Skeletal muscle tissue (tissue), 4 donors: ENCODE results near the gene LARGE1. TPM values are rescaled to one million over a fixed set of nuclear protein-coding genes. Genes with fewer than 3 reads are reported as not detected.
A peak's percentile ranks its signal among the peaks of the same experiment; 100 is the strongest.

Experiments
- H3K27ac ChIP-seq: one replicate; pipeline ENCODE4 v1.7.0; 2013; ENCODE audit warnings: mild to moderate bottlenecking, low read depth, low read length, inconsistent platforms
- H3K27me3 ChIP-seq, 3 donors: one replicate each; pipeline ENCODE4 v1.7.0; 2013; ENCODE audit warnings: low read length in 3 of 3; ENCODE audit not compliant: control insufficient read depth in 3 of 3, insufficient read depth in 3 of 3
- H3K36me3 ChIP-seq, 3 donors: one replicate each; pipeline ENCODE4 v1.7.0; 2013; ENCODE audit warnings: low read length in 3 of 3; ENCODE audit not compliant: control insufficient read depth in 3 of 3, insufficient read depth in 3 of 3
- H3K4me1 ChIP-seq, 3 donors: one replicate each; pipeline ENCODE4 v1.7.0; 2013; ENCODE audit warnings: low read length in 3 of 3, mild to moderate bottlenecking in 3 of 3; ENCODE audit not compliant: control insufficient read depth in 3 of 3, insufficient read depth in 3 of 3
- H3K4me3 ChIP-seq, 3 donors: one replicate each; pipeline ENCODE4 v1.7.0; 2013; ENCODE audit warnings: low read length in 3 of 3
- H3K9ac ChIP-seq, 3 donors: one replicate each; pipeline ENCODE4 v1.7.0; 2013; ENCODE audit warnings: low read length in 3 of 3, mild to moderate bottlenecking in 3 of 3, moderate library complexity in 2 of 3, low read depth in 1 of 3
- H3K9me3 ChIP-seq, 3 donors: one replicate each; pipeline ENCODE4 v1.7.0; 2013; ENCODE audit warnings: low read length in 3 of 3; ENCODE audit not compliant: control insufficient read depth in 3 of 3
- total RNA-seq: library from RNA; depleted of rRNA; stranded (reverse); fragments of >200 nt; gene quantifications from one replicate; pipeline ENCODE4 v1.2.3, GENCODE V29; 2014
- donor health status: Osteomylitis.

LARGE1 gene
- total RNA-seq, 1 donor from 2014 or later: 12.5 TPM

DNA sequence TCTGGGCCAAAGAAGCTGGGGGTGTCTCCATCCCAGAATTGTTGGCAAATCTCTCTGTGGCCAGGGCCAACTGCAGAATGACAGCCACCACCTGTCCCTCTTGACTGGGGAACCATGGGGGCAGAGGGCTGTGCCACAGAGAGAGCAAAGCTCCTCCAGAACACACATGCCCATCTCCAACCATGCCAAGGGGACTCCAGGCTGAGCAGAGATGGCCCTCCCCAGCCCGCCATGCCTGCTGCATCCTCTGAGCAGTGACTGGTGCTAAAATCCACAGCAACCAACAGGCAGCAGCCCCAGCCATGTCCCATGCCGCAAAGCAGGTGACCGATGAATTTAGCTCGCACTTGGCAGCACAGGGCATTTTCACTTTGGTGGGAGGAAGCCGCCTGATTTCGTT is 45.0 kb downstream of the LARGE1 start:
- Histone ChIP-seq H3K27me3 (no peaks in the 10 kb centered on the region), H3K27ac (peak overlapping the region; percentile 91), H3K4me1 (peaks cover 38 to 55% (median 40%) of the 10 kb centered on the region in 3 donors), H3K9me3 (no peaks in the 10 kb centered on the region), H3K9ac (peak overlapping the region; percentile 67 to 88 (median 88)), H3K36me3 (no peaks in the 10 kb centered on the region), H3K4me3 (peak overlapping the region; percentile 57 to 76 (median 69))

DNA sequence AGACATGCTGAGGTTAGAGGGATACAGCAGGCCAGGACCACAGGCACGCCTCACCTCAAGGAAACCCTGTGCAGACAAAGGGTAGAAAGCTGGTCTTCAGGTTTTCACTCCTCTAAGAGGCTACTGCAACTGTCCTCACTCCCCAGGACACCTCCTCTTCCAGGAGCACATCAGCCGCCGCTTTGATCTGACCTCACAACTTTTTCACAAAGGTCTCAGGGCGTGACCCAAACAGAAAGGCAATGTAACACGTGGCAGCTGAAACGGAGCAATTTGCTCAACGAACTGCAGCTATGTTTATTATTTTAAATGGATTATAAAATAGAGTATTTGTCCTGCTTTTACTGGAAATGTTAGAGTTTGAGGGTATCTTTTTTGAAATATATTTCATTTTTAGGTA is 46.1 kb downstream of the LARGE1 start:
- H3K4me1 ChIP-seq: peaks cover 48 to 64% (median 51%) of the 10 kb centered on the region in 3 donors

GRCh38 chr22:33873666-33874065 is 46.6 kb downstream of the LARGE1 start:
- no peaks in the 10 kb centered on the region for H3K27me3 ChIP-seq
- H3K4me3 ChIP-seq: peak overlapping the region in 1 of 3 donors; percentile 29
- no peaks in the 10 kb centered on the region for H3K36me3 ChIP-seq
- no peaks in the 10 kb centered on the region for H3K9me3 ChIP-seq
- H3K27ac ChIP-seq: peak overlapping the region; percentile 91
- H3K4me1 ChIP-seq: peaks cover 52 to 70% (median 56%) of the 10 kb centered on the region in 3 donors
- H3K9ac ChIP-seq: peak overlapping the region; percentile 35 to 80 (median 77)

More for the DNA sequence above, 46.1 kb downstream of the LARGE1 start:
- H3K4me3 ChIP-seq: no peak overlapping the region
- H3K27me3 ChIP-seq: no peaks in the 10 kb centered on the region
- no peaks in the 10 kb centered on the region for H3K36me3 ChIP-seq
- H3K9ac ChIP-seq: peak overlapping the region; percentile 35 to 77 (median 71)
- no peaks in the 10 kb centered on the region for H3K9me3 ChIP-seq
- H3K27ac ChIP-seq: peak overlapping the region; percentile 91

- peak overlapping the region; percentile 91 for H3K27ac ChIP-seq
- no peaks in the 10 kb centered on the region for H3K36me3 ChIP-seq
- peaks cover 52 to 75% (median 61%) of the 10 kb centered on the region in 3 donors for H3K4me1 ChIP-seq
- peak overlapping the region; percentile 29 to 49 (median 46) for H3K4me3 ChIP-seq
- H3K27me3 ChIP-seq: no peaks in the 10 kb centered on the region
- peak overlapping the region; percentile 24 to 80 (median 77) for H3K9ac ChIP-seq
- no peaks in the 10 kb centered on the region for H3K9me3 ChIP-seq
Observed at GRCh38 chr22:33873186-33873585, 47.1 kb downstream of the LARGE1 start.

DNA sequence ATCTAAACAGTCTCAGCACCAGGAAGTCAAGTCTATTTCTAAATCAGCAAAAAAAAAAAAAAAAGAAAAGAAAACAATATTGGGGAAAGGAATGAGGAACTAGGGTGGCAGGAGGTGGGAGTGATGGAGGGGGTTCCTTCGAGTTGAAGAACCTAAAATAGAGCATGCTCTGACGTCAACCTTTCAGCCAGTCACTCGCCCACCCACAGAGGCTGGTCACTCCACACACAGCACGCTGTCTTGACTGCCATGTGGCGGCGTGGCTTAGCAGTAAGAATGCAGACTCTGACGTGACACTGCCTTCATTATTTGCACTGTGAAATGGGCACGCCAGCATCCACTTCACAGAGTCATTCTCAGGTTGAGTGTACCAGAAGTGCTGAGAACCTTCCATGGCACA is 48.3 kb downstream of the LARGE1 start:
- Histone ChIP-seq H3K4me3 (no peak overlapping the region), H3K27me3 (no peaks in the 10 kb centered on the region), H3K9ac (no peak overlapping the region), H3K4me1 (peaks cover 58 to 86% (median 73%) of the 10 kb centered on the region in 3 donors), H3K9me3 (no peaks in the 10 kb centered on the region), H3K27ac (no peak overlapping the region), H3K36me3 (no peaks in the 10 kb centered on the region)

GRCh38 chr22:33869946-33870345 is 50.3 kb downstream of the LARGE1 start:
- H3K9ac ChIP-seq: no peak overlapping the region
- H3K27me3 ChIP-seq: no peaks in the 10 kb centered on the region
- H3K27ac ChIP-seq: peak overlapping the region; percentile 76
- no peaks in the 10 kb centered on the region for H3K36me3 ChIP-seq
- no peaks in the 10 kb centered on the region for H3K9me3 ChIP-seq
- no peak overlapping the region for H3K4me3 ChIP-seq
- H3K4me1 ChIP-seq: peaks cover 54 to 78% (median 71%) of the 10 kb centered on the region in 3 donors

DNA sequence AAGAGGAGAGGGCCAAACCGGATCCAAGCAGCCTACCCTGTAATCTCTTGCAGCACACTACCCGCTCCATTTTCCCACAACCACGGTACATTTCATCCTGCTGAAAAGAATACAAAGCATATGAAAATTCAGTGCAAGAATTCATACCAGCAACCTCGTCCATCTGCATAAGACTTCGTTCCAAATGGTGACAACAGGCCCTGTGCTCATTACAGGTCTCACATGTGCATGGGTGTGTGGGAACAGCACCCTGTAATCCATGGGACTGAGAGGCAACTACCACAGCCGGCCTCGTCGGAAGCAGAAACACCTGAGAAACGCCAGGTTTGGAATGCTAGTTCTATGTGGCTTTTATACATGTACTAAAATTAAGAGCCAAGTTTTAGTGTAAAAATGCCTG is 52.3 kb downstream of the LARGE1 start:
- Histone ChIP-seq H3K27me3 (no peaks in the 10 kb centered on the region), H3K9ac (peak overlapping the region in 1 of 3 donors; percentile 24), H3K4me3 (no peak overlapping the region), H3K27ac (peak overlapping the region; percentile 76), H3K4me1 (peaks cover 40 to 69% (median 61%) of the 10 kb centered on the region in 3 donors), H3K9me3 (no peaks in the 10 kb centered on the region), H3K36me3 (no peaks in the 10 kb centered on the region)

- Histone ChIP-seq H3K4me3 (no peak overlapping the region), H3K9ac (peak overlapping the region; percentile 34 to 66 (median 54)), H3K27ac (peak overlapping the region; percentile 76), H3K36me3 (no peaks in the 10 kb centered on the region), H3K4me1 (peaks cover 37 to 62% (median 58%) of the 10 kb centered on the region in 3 donors), H3K9me3 (no peaks in the 10 kb centered on the region), H3K27me3 (no peaks in the 10 kb centered on the region)
Observed at GRCh38 chr22:33867118-33867866, 53.0 kb downstream of the LARGE1 start.

DNA sequence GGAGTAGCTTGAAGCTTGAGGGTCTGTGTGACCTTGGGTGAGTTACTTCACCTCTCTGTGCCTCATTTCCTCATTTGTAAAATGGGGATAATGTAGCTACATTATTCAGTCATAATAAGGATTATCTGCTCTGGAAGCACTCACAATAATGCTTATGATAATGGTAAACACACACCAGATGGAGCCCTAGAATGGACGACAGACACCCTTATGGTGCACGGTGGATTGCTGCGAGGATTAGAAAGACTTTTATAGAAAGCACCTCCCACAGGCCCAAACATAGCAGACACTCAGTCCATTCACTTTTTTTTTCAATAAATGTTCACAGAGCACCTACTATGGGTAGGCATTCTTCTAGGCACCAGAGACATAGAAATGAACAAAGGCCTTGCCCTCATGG is 53.8 kb downstream of the LARGE1 start:
- Histone ChIP-seq H3K9me3 (no peaks in the 10 kb centered on the region), H3K4me3 (no peak overlapping the region), H3K27me3 (no peaks in the 10 kb centered on the region), H3K4me1 (peaks cover 36 to 59% (median 56%) of the 10 kb centered on the region in 3 donors), H3K27ac (peak overlapping the region; percentile 76), H3K36me3 (no peaks in the 10 kb centered on the region), H3K9ac (no peak overlapping the region)

GRCh38 chr22:33865996-33866395 is 54.3 kb downstream of the LARGE1 start:
- no peaks in the 10 kb centered on the region for H3K27me3 ChIP-seq
- no peak overlapping the region for H3K27ac ChIP-seq
- peaks cover 34 to 64% (median 59%) of the 10 kb centered on the region in 3 donors for H3K4me1 ChIP-seq

More at GRCh38 chr22:33865996-33866395, 54.3 kb downstream of the LARGE1 start:
- Histone ChIP-seq H3K4me3 (no peak overlapping the region), H3K9ac (no peak overlapping the region), H3K9me3 (no peaks in the 10 kb centered on the region), H3K36me3 (no peaks in the 10 kb centered on the region)
